ENCODE measurements around the gene KIAA1217. TPM values are rescaled to one million over a fixed set of nuclear protein-coding genes. Genes with fewer than 3 reads are reported as not detected.

KIAA1217 gene
- total RNA-seq, 1 experiment from 2014 or later, result 23.4 TPM

DNA sequence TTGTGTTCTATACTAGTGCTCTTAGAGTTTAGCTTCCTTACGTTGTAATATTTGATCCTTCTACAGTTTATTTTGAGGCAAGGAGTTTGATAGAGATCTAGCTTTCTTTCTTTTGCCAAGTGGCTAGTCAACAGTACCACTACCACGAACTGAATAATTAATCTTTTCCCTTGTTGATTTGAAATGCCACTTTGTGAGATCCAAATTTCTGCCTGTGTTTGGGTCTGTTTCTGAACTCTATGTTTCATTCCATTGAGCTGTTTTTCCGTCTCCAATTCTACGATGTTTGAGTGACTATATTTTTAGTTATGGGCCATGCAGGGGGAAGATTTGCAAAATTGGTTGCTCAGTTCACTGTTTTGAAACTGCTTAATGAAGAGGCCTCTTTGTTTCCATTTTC lies 134.7 kb downstream of the KIAA1217 start:
- H3K27ac Mint-ChIP-seq, result no peak overlapping the region; the same call in 1 of the 2 replicates
- ChIA-PET POLR2A (no interaction called here), CTCF (no interaction called here)
- H3K27me3 Mint-ChIP-seq (ENCODE audit: low read depth), result no peaks in the 10 kb centered on the region
- no peak overlapping the region for H3K4me3 Mint-ChIP-seq
- no peaks in the 10 kb centered on the region for H3K9me3 Mint-ChIP-seq
- peaks cover 21% of the 10 kb centered on the region for H3K4me1 Mint-ChIP-seq
- no peak for ATAC-seq
- no peak for DNase-seq (ENCODE audit: low spot score)
- TF ChIP-seq HMGA2 (CRISPR knock-in tag; IDR thresholded peaks at IDR 0.05) (no peak), ZNF263 (CRISPR knock-in tag; IDR thresholded peaks at IDR 0.05; ENCODE audit: low read depth) (no peak), TEAD1 (CRISPR knock-in tag; IDR thresholded peaks at IDR 0.05) (no peak), NR3C1 (CRISPR knock-in tag; conservative IDR thresholded peaks at IDR 0.05; ENCODE audit: low read depth) (no peak), IRF2 (CRISPR knock-in tag; IDR thresholded peaks at IDR 0.05; ENCODE audit: borderline replicate concordance, low read depth) (no peak)
- TF ChIP-seq, protein P1, sequence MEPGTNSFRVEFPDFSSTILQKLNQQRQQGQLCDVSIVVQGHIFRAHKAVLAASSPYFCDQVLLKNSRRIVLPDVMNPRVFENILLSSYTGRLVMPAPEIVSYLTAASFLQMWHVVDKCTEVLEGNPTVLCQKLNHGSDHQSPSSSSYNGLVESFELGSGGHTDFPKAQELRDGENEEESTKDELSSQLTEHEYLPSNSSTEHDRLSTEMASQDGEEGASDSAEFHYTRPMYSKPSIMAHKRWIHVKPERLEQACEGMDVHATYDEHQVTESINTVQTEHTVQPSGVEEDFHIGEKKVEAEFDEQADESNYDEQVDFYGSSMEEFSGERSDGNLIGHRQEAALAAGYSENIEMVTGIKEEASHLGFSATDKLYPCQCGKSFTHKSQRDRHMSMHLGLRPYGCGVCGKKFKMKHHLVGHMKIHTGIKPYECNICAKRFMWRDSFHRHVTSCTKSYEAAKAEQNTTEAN (CRISPR knock-in tag; IDR thresholded peaks at IDR 0.05), result no peak
- TF ChIP-seq, protein P2, sequence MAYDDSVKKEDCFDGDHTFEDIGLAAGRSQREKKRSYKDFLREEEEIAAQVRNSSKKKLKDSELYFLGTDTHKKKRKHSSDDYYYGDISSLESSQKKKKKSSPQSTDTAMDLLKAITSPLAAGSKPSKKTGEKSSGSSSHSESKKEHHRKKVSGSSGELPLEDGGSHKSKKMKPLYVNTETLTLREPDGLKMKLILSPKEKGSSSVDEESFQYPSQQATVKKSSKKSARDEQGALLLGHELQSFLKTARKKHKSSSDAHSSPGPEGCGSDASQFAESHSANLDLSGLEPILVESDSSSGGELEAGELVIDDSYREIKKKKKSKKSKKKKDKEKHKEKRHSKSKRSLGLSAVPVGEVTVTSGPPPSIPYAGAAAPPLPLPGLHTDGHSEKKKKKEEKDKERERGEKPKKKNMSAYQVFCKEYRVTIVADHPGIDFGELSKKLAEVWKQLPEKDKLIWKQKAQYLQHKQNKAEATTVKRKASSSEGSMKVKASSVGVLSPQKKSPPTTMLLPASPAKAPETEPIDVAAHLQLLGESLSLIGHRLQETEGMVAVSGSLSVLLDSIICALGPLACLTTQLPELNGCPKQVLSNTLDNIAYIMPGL (CRISPR knock-in tag; IDR thresholded peaks at IDR 0.05), result no peak
- TF ChIP-seq, protein P3, sequence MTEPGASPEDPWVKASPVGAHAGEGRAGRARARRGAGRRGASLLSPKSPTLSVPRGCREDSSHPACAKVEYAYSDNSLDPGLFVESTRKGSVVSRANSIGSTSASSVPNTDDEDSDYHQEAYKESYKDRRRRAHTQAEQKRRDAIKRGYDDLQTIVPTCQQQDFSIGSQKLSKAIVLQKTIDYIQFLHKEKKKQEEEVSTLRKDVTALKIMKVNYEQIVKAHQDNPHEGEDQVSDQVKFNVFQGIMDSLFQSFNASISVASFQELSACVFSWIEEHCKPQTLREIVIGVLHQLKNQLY (CRISPR knock-in tag; IDR thresholded peaks at IDR 0.05), result no peak
- TF ChIP-seq, protein P4, sequence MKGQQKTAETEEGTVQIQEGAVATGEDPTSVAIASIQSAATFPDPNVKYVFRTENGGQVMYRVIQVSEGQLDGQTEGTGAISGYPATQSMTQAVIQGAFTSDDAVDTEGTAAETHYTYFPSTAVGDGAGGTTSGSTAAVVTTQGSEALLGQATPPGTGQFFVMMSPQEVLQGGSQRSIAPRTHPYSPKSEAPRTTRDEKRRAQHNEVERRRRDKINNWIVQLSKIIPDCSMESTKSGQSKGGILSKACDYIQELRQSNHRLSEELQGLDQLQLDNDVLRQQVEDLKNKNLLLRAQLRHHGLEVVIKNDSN (CRISPR knock-in tag; IDR thresholded peaks at IDR 0.05), result no peak
- TF ChIP-seq, protein P5, sequence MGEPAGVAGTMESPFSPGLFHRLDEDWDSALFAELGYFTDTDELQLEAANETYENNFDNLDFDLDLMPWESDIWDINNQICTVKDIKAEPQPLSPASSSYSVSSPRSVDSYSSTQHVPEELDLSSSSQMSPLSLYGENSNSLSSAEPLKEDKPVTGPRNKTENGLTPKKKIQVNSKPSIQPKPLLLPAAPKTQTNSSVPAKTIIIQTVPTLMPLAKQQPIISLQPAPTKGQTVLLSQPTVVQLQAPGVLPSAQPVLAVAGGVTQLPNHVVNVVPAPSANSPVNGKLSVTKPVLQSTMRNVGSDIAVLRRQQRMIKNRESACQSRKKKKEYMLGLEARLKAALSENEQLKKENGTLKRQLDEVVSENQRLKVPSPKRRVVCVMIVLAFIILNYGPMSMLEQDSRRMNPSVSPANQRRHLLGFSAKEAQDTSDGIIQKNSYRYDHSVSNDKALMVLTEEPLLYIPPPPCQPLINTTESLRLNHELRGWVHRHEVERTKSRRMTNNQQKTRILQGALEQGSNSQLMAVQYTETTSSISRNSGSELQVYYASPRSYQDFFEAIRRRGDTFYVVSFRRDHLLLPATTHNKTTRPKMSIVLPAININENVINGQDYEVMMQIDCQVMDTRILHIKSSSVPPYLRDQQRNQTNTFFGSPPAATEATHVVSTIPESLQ (CRISPR knock-in tag; IDR thresholded peaks at IDR 0.05), result no peak
- TF ChIP-seq, protein P6, sequence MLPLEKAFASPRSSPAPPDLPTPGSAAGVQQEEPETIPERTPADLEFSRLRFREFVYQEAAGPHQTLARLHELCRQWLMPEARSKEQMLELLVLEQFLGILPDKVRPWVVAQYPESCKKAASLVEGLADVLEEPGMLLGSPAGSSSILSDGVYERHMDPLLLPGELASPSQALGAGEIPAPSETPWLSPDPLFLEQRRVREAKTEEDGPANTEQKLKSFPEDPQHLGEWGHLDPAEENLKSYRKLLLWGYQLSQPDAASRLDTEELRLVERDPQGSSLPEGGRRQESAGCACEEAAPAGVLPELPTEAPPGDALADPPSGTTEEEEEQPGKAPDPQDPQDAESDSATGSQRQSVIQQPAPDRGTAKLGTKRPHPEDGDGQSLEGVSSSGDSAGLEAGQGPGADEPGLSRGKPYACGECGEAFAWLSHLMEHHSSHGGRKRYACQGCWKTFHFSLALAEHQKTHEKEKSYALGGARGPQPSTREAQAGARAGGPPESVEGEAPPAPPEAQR (CRISPR knock-in tag; IDR thresholded peaks at IDR 0.05), result no peak
- H3K36me3 Mint-ChIP-seq, result no peaks in the 10 kb centered on the region

DNA sequence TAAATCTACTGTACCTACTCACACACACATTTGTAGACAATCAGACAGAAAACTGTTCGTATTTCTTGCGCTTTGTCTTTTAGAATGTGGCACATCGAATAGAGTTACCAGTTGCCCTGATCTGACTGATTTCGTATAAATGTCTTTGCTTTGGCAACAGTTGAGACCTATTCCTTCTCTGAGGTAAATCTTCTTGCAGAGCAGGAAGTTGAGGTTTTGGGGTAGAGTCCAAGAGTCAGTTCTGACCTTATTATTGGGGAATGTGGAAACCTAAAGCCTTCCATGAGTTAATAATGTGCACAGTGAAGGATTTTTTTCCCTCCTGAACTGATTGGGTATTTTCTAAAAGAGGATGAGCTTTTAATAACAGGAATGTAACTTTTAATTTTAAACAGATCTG lies 135.3 kb downstream of the KIAA1217 start:
- CTCF ChIA-PET, result no interaction called here
- ATAC-seq (no peak), DNase-seq (ENCODE audit: low spot score) (no peak)
- Mint-ChIP-seq H3K27ac (no peak overlapping the region), H3K36me3 (no peaks in the 10 kb centered on the region), H3K9me3 (no peaks in the 10 kb centered on the region), H3K27me3 (ENCODE audit: low read depth) (no peaks in the 10 kb centered on the region), H3K4me3 (no peak overlapping the region), H3K4me1 (peaks cover 24% of the 10 kb centered on the region)
- POLR2A ChIA-PET, result no interaction called here
- TF ChIP-seq TEAD1 (CRISPR knock-in tag; IDR thresholded peaks at IDR 0.05), result no peak
- TF ChIP-seq CREM (CRISPR knock-in tag; IDR thresholded peaks at IDR 0.05), result no peak
- TF ChIP-seq NR2C2 (CRISPR knock-in tag; IDR thresholded peaks at IDR 0.05), result no peak
- TF ChIP-seq, protein P7, sequence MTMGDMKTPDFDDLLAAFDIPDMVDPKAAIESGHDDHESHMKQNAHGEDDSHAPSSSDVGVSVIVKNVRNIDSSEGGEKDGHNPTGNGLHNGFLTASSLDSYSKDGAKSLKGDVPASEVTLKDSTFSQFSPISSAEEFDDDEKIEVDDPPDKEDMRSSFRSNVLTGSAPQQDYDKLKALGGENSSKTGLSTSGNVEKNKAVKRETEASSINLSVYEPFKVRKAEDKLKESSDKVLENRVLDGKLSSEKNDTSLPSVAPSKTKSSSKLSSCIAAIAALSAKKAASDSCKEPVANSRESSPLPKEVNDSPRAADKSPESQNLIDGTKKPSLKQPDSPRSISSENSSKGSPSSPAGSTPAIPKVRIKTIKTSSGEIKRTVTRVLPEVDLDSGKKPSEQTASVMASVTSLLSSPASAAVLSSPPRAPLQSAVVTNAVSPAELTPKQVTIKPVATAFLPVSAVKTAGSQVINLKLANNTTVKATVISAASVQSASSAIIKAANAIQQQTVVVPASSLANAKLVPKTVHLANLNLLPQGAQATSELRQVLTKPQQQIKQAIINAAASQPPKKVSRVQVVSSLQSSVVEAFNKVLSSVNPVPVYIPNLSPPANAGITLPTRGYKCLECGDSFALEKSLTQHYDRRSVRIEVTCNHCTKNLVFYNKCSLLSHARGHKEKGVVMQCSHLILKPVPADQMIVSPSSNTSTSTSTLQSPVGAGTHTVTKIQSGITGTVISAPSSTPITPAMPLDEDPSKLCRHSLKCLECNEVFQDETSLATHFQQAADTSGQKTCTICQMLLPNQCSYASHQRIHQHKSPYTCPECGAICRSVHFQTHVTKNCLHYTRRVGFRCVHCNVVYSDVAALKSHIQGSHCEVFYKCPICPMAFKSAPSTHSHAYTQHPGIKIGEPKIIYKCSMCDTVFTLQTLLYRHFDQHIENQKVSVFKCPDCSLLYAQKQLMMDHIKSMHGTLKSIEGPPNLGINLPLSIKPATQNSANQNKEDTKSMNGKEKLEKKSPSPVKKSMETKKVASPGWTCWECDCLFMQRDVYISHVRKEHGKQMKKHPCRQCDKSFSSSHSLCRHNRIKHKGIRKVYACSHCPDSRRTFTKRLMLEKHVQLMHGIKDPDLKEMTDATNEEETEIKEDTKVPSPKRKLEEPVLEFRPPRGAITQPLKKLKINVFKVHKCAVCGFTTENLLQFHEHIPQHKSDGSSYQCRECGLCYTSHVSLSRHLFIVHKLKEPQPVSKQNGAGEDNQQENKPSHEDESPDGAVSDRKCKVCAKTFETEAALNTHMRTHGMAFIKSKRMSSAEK (CRISPR knock-in tag; IDR thresholded peaks at IDR 0.05; ENCODE audit: borderline replicate concordance), result no peak
- TF ChIP-seq, protein P6 (CRISPR knock-in tag; IDR thresholded peaks at IDR 0.05), result no peak
- TF ChIP-seq, protein P8, sequence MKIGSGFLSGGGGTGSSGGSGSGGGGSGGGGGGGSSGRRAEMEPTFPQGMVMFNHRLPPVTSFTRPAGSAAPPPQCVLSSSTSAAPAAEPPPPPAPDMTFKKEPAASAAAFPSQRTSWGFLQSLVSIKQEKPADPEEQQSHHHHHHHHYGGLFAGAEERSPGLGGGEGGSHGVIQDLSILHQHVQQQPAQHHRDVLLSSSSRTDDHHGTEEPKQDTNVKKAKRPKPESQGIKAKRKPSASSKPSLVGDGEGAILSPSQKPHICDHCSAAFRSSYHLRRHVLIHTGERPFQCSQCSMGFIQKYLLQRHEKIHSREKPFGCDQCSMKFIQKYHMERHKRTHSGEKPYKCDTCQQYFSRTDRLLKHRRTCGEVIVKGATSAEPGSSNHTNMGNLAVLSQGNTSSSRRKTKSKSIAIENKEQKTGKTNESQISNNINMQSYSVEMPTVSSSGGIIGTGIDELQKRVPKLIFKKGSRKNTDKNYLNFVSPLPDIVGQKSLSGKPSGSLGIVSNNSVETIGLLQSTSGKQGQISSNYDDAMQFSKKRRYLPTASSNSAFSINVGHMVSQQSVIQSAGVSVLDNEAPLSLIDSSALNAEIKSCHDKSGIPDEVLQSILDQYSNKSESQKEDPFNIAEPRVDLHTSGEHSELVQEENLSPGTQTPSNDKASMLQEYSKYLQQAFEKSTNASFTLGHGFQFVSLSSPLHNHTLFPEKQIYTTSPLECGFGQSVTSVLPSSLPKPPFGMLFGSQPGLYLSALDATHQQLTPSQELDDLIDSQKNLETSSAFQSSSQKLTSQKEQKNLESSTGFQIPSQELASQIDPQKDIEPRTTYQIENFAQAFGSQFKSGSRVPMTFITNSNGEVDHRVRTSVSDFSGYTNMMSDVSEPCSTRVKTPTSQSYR (CRISPR knock-in tag; IDR thresholded peaks at IDR 0.05), result no peak
- TF ChIP-seq, protein P9, sequence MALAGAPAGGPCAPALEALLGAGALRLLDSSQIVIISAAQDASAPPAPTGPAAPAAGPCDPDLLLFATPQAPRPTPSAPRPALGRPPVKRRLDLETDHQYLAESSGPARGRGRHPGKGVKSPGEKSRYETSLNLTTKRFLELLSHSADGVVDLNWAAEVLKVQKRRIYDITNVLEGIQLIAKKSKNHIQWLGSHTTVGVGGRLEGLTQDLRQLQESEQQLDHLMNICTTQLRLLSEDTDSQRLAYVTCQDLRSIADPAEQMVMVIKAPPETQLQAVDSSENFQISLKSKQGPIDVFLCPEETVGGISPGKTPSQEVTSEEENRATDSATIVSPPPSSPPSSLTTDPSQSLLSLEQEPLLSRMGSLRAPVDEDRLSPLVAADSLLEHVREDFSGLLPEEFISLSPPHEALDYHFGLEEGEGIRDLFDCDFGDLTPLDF (CRISPR knock-in tag; IDR thresholded peaks at IDR 0.05), result no peak
